Posterior vena cava (tissue), 2 donors: ENCODE results near the gene TWIST1. TPM values are rescaled to one million over a fixed set of nuclear protein-coding genes. Genes with fewer than 3 reads are reported as not detected.

Experiments
- total RNA-seq, 2 donors: library from RNA; stranded (reverse); fragmentation: NEBNext Ultra II Directional; extraction: Animal tissue kit (Norgen Biotek cat#: 25700); gene quantifications; one replicate each; pipeline ENCODE4 v1.2.1, GENCODE V29; 2021
- donor health status: DM: yes; HTN: yes; CAD: no.
- donor health status: DM: yes; HTN: yes; CAD: no.

TWIST1 gene
- total RNA-seq, 2 donors from 2014 or later = 2.0 to 5.0 TPM

Other genes starting within 250 kb of the TWIST1 start
- not detected for gene FERD3L, start 27.8 kb upstream of the TWIST1 start, total RNA-seq